ENCODE results near the gene TSFM.

The TSFM gene

DNA sequence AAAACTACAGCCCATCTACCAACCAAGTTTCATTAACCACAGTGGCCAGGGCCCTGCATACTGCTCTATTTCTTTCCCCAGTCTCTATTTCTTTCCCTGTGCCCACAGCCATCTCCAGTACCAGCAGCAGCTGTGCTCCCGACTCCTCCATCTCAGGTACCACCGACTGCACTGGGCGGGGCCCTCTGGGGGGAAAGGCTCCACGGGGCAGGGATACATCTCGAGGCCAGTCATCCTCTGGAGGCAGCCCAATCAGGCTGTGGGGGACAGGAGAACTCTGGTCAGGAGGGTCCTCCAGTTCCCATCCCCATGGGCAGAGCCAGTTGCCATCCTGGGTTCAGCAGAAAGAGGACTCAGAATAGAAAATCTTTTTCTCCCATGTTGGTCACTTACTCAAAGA lies 33.5 kb upstream of the TSFM start:
- H3K18ac ChIP-seq (ENCODE audit: low read length): no peak overlapping the region
- no peak overlapping the region for H3K4ac ChIP-seq (ENCODE audit: low read length)
- no peak overlapping the region for H3K23ac ChIP-seq (ENCODE audit: low read depth, low read length, poor library complexity)
- no peak overlapping the region for H2AFZ ChIP-seq (ENCODE audit: low read length)
- H3K14ac ChIP-seq (ENCODE audit: low read length): no peak overlapping the region
- H3K79me1 ChIP-seq (ENCODE audit: low read depth, low read length): peaks cover 10% of the 10 kb centered on the region
- no peak overlapping the region for H4K91ac ChIP-seq (ENCODE audit: low read depth, low read length, poor library complexity)
- peaks cover 26 to 59% of the 10 kb centered on the region in 2 donors for H3K36me3 ChIP-seq (replicated peaks in 1 of 2; ENCODE audit: control insufficient read depth in 2 of 2, insufficient read depth in 2 of 2, low read length in 2 of 2)
- no peak overlapping the region for H3K4me3 ChIP-seq (ENCODE audit: low read length in 2 of 2)
- H3K27me3 ChIP-seq (ENCODE audit: control insufficient read depth in 3 of 3, insufficient read depth in 3 of 3, low read depth in 1 of 3, low read length in 3 of 3): no peaks in the 10 kb centered on the region
- no peak overlapping the region for H3K9ac ChIP-seq (ENCODE audit: low read depth, low read length, poor library complexity)
- peaks cover 21 to 37% of the 10 kb centered on the region in 2 donors for H3K4me1 ChIP-seq (ENCODE audit: control insufficient read depth in 2 of 2, insufficient read depth in 1 of 2, low read depth in 1 of 2, low read length in 2 of 2)
- H3K9me3 ChIP-seq (replicated peaks in 1 of 2; ENCODE audit: control insufficient read depth in 2 of 2, insufficient read depth in 1 of 2, low read depth in 1 of 2, low read length in 2 of 2): no peaks in the 10 kb centered on the region
- H2BK120ac ChIP-seq (ENCODE audit: low read depth, low read length): no peak overlapping the region
- H2BK12ac ChIP-seq (ENCODE audit: low read length): no peak overlapping the region
- H4K8ac ChIP-seq (ENCODE audit: low read depth, low read length): no peak overlapping the region
- DNase-seq (ENCODE audit: low spot score): no peak
- H3K4me2 ChIP-seq (ENCODE audit: insufficient read depth, low read length, poor library complexity, severe bottlenecking): no peak overlapping the region
- no peak overlapping the region for H2BK15ac ChIP-seq (ENCODE audit: low read length)
- H2BK5ac ChIP-seq (ENCODE audit: low read length): no peak overlapping the region
- no CpG with 5 or more reads among the region's 5 CpGs for WGBS, 2 donors (ENCODE audit: extremely low coverage in 2 of 2, insufficient read length in 2 of 2, insufficient replicate concordance in 1 of 2)
- H2AK5ac ChIP-seq (ENCODE audit: low read depth, low read length): no peak overlapping the region
- H3K27ac ChIP-seq (replicated peaks; ENCODE audit: low read length): no peak overlapping the region

- H3K79me1 ChIP-seq (ENCODE audit: low read depth, low read length): peaks cover 12% of the 10 kb centered on the region
- H3K36me3 ChIP-seq (replicated peaks in 1 of 2; ENCODE audit: control insufficient read depth in 2 of 2, insufficient read depth in 2 of 2, low read length in 2 of 2): peaks cover 26 to 56% of the 10 kb centered on the region in 2 donors
- peaks cover 0 to 2% (median 0%) of the 10 kb centered on the region in 3 experiments for H3K27me3 ChIP-seq (ENCODE audit: control insufficient read depth in 3 of 3, insufficient read depth in 3 of 3, low read depth in 1 of 3, low read length in 3 of 3)
- peak overlapping the region; percentile 87 for H3K9ac ChIP-seq (ENCODE audit: low read depth, low read length, poor library complexity)
- H3K4ac ChIP-seq (ENCODE audit: low read length): no peak overlapping the region
- no peak overlapping the region for H3K18ac ChIP-seq (ENCODE audit: low read length)
- no peak overlapping the region for H3K23ac ChIP-seq (ENCODE audit: low read depth, low read length, poor library complexity)
- no peak for DNase-seq (ENCODE audit: low spot score)
- H3K4me3 ChIP-seq (ENCODE audit: low read length in 2 of 2): peak overlapping the region; percentile 90 to 93
- H3K9me3 ChIP-seq (replicated peaks in 1 of 2; ENCODE audit: control insufficient read depth in 2 of 2, insufficient read depth in 1 of 2, low read depth in 1 of 2, low read length in 2 of 2): no peaks in the 10 kb centered on the region
- no peak overlapping the region for H2BK120ac ChIP-seq (ENCODE audit: low read depth, low read length)
- no CpG with 5 or more reads among the region's 15 CpGs for WGBS, 2 donors (ENCODE audit: extremely low coverage in 2 of 2, insufficient read length in 2 of 2, insufficient replicate concordance in 1 of 2)
- no peak overlapping the region for H3K27ac ChIP-seq (replicated peaks; ENCODE audit: low read length)
- no peak overlapping the region for H4K8ac ChIP-seq (ENCODE audit: low read depth, low read length)
- no peak overlapping the region for H2BK12ac ChIP-seq (ENCODE audit: low read length)
- peak overlapping the region; percentile 96 for H3K4me2 ChIP-seq (ENCODE audit: insufficient read depth, low read length, poor library complexity, severe bottlenecking)
- no peak overlapping the region for H2AFZ ChIP-seq (ENCODE audit: low read length)
- H4K91ac ChIP-seq (ENCODE audit: low read depth, low read length, poor library complexity): no peak overlapping the region
- peak overlapping the region; percentile 91 for H2AK5ac ChIP-seq (ENCODE audit: low read depth, low read length)
- H3K4me1 ChIP-seq (ENCODE audit: control insufficient read depth in 2 of 2, insufficient read depth in 1 of 2, low read depth in 1 of 2, low read length in 2 of 2): peaks cover 23 to 39% of the 10 kb centered on the region in 2 donors
- no peak overlapping the region for H2BK5ac ChIP-seq (ENCODE audit: low read length)
- no peak overlapping the region for H3K14ac ChIP-seq (ENCODE audit: low read length)
- no peak overlapping the region for H2BK15ac ChIP-seq (ENCODE audit: low read length)
These were observed 31.8 kb upstream of the TSFM start for GRCh38 chr12:57750561-57751431.

- Histone ChIP-seq H3K4me1 (ENCODE audit: control insufficient read depth in 2 of 2, insufficient read depth in 1 of 2, low read depth in 1 of 2, low read length in 2 of 2) (peaks cover 26 to 38% of the 10 kb centered on the region in 2 donors), H3K4me2 (ENCODE audit: insufficient read depth, low read length, poor library complexity, severe bottlenecking) (peak overlapping the region; percentile 96), H3K27ac (replicated peaks; ENCODE audit: low read length) (no peak overlapping the region)
These were observed 31.2 kb upstream of the TSFM start for GRCh38 chr12:57751432-57751787.

More at GRCh38 chr12:57751432-57751787, 31.2 kb upstream of the TSFM start:
- Histone ChIP-seq H3K9me3 (replicated peaks in 1 of 2; ENCODE audit: control insufficient read depth in 2 of 2, insufficient read depth in 1 of 2, low read depth in 1 of 2, low read length in 2 of 2) (no peaks in the 10 kb centered on the region), H3K36me3 (replicated peaks in 1 of 2; ENCODE audit: control insufficient read depth in 2 of 2, insufficient read depth in 2 of 2, low read length in 2 of 2) (peaks cover 25 to 50% of the 10 kb centered on the region in 2 donors), H3K23ac (ENCODE audit: low read depth, low read length, poor library complexity) (no peak overlapping the region), H2BK15ac (ENCODE audit: low read length) (no peak overlapping the region), H3K4ac (ENCODE audit: low read length) (peak overlapping the region; percentile 53), H3K9ac (ENCODE audit: low read depth, low read length, poor library complexity) (peak overlapping the region; percentile 87), H2BK120ac (ENCODE audit: low read depth, low read length) (no peak overlapping the region), H2BK12ac (ENCODE audit: low read length) (peak overlapping the region; percentile 28), H2BK5ac (ENCODE audit: low read length) (peak overlapping the region; percentile 40), H3K4me3 (ENCODE audit: low read length in 2 of 2) (peak overlapping the region; percentile 90 to 93), H3K79me1 (ENCODE audit: low read depth, low read length) (peaks cover 13% of the 10 kb centered on the region), H3K14ac (ENCODE audit: low read length) (no peak overlapping the region), H3K18ac (ENCODE audit: low read length) (peak overlapping the region; percentile 62), H4K8ac (ENCODE audit: low read depth, low read length) (no peak overlapping the region), H2AFZ (ENCODE audit: low read length) (peak overlapping the region; percentile 84), H3K27me3 (ENCODE audit: control insufficient read depth in 3 of 3, insufficient read depth in 3 of 3, low read depth in 1 of 3, low read length in 3 of 3) (peaks cover 0 to 8% (median 2%) of the 10 kb centered on the region in 3 experiments), H2AK5ac (ENCODE audit: low read depth, low read length) (peak overlapping the region; percentile 91), H4K91ac (ENCODE audit: low read depth, low read length, poor library complexity) (no peak overlapping the region)
- 100% methylated on average over 1 of the region's 8 CpGs; no CpG with 5 or more reads in 1 of the 2 donors for WGBS, 2 donors (ENCODE audit: extremely low coverage in 2 of 2, insufficient read length in 2 of 2, insufficient replicate concordance in 1 of 2)
- no peak for DNase-seq (ENCODE audit: low spot score)

All from neuronal stem cell (in vitro differentiated cells).